AG04449 (cell line): ENCODE data around the gene MAST1.

Source experiments
- CTCF ChIA-PET: fragments of 350-600 bp; formaldehyde crosslinking; extraction: SDS; loops from one replicate; lab custom pipeline; 2021; ENCODE audit warnings: antibody characterized with exemption; lab: Yijun Ruan, JAX
- POLR2A ChIA-PET: fragments of 400-600, 350-600 bp; formaldehyde crosslinking; extraction: SDS; loops from one replicate; lab custom pipeline; 2020; ENCODE audit warnings: antibody characterized with exemption, inconsistent platforms; lab: Yijun Ruan, JAX
- DNase-seq: peaks from one replicate; pipeline ENCODE4 v3.0.0-alpha.2; 2010; ENCODE audit warnings: low read depth, low spot score
- H3K4me3 ChIP-seq: 2 replicates; pipeline ENCODE4 v1.5.1; 2011; ENCODE audit warnings: low read depth, mild to moderate bottlenecking, control low read depth, low read length
- CTCF ChIP-seq: IDR thresholded peaks from one replicate; pipeline ENCODE4 v1.5.1; 2011; ENCODE audit warnings: mild to moderate bottlenecking, moderate library complexity, low read length, control low read depth, inconsistent platforms; ENCODE audit not compliant: insufficient read depth; ENCODE audit errors: missing control alignments

Gene MAST1

DNA sequence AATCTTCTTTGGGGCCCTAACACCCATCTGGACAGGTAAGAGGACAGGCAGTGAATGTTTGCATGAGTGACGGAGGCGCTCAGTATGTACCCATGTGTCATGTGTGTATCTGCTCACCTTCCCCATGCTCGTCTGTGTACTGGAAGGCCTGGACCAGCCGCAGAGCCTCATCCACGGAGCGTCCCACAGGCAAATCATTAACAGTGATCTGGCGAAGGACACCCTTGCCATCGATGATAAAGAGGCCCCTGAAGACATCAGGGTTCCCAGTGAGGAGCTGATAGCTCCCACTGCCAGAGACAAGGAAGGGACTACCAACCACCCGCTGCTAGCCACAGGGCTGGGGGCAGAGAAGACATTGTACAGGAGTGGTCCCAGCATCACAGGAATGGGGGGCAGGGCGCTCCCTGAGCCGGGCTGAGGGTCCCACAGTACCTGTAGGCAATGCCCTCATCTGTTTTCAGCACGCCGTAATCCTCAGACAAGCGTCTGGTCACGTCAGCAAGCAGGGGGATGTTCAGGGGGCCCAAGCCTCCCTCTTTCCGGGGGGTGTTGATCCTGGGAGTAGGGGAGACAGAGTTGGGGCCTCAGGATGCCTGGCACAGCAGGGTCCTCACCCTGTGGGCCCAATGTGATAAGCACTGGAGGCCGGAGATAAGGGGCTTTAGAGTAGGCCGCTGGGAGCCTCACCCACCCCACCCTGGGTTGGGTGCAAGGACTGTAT, 38.4 kb upstream of the MAST1 start:
- TF ChIP-seq CTCF = no peak
- POLR2A ChIA-PET = no interaction called here
- CTCF ChIA-PET = interaction anchor here (0.7 to 18.0 kb wide), 5 partner anchors 34 to 83 kb away, joined by 3 to 1565 read pairs (median 8); partner anchors contain the start of genes BEST2 and HOOK2
- H3K4me3 ChIP-seq = peak overlapping the region; percentile 0
- DNase-seq = no peak

GRCh38 chr19:12800466-12800770, 37.9 kb upstream of the MAST1 start:
- TF ChIP-seq CTCF = no peak
- ChIA-PET POLR2A (interaction anchor here (1.0 kb wide), 2 partner anchors 9 to 22 kb away, joined by 3 to 4 read pairs; partner anchors contain the start of gene JUNB), CTCF (interaction anchor here (0.8 to 18.0 kb wide), 3 partner anchors 20 to 58 kb away, joined by 3 to 1565 read pairs (median 3); partner anchors contain the start of genes BEST2 and HOOK2)
- peak overlapping the region; percentile 91 for H3K4me3 ChIP-seq
- DNase-seq = no peak

GRCh38 chr19:12800923-12801465, 37.3 kb upstream of the MAST1 start:
- ChIA-PET CTCF (interaction anchor here (0.8 to 18.0 kb wide), 3 partner anchors 12 to 35 kb away, joined by 3 to 1565 read pairs (median 5); partner anchors contain the start of genes BEST2 and HOOK2), POLR2A (interaction anchor here (1.0 kb wide), 2 partner anchors 10 to 22 kb away, joined by 3 to 4 read pairs; partner anchors contain the start of gene JUNB)
- TF ChIP-seq CTCF = no peak
- H3K4me3 ChIP-seq = peak overlapping the region; percentile 91
- DNase-seq = no peak

DNA sequence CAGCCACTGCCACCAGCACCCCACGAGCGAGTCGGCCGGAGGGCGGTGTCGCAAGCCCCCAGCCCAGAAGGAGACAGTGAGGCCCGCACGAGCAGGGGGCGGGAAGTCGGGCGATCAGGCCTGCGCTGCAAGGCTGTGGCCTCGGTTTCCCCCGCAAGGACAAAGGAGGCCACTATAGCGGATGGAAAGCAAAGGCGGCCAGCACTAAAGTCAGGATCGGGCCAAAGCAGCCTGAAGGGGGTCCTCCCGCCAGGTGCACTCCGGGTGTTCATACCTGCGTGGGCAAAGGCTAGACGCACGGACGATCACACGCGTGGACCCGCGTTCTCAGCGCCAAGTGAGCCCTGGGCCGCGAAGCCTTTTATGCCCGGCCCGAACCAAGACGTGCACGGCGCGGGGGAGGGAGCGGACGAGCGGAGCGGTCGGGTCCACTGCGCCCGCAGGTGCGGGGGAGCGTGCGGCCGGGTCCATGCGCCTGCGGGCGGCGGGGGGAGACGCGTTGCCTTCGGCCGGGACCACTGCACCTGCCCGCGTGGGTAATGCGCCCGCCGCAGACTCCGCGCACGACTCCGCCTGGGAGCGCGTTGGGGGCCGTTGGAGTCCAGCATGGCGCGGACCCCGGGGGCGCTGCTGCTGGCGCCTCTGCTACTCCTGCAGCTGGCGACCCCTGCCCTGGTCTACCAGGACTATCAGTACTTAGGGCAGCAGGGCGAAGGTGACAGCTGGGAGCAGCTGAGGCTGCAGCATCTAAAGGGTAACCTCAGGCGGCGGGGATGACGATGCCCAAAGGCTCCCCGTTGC, 36.6 kb upstream of the MAST1 start, which contains the start of the genes PRDX2 and THSD8:
Gene PRDX2 (minus strand): TSS at position 335 of the 801 bp plus-strand sequence. CDS start 539 bp downstream, outside the sequence.
Gene THSD8 (plus strand): TSS at position 604 of the 801 bp plus-strand sequence. CDS start 3 bp downstream, at position 607.
- ChIA-PET POLR2A (interaction anchor here (1.0 to 2.0 kb wide), 4 partner anchors 10 to 121 kb away, joined by 3 to 10 read pairs (median 4); partner anchors contain the start of gene JUNB), CTCF (interaction anchor here (0.8 to 18.0 kb wide), 5 partner anchors 12 to 45 kb away, joined by 3 to 1565 read pairs (median 5); partner anchors contain the start of genes BEST2 and HOOK2)
- DNase-seq = no peak
- no peak for TF ChIP-seq CTCF
- peak within 1 kb of the TSS; percentile 91 for H3K4me3 ChIP-seq

- ChIA-PET CTCF (interaction anchor here (1.1 to 18.0 kb wide), 5 partner anchors 13 to 130 kb away, joined by 3 to 1565 read pairs (median 5); partner anchors contain the start of genes BEST2 and HOOK2), POLR2A (interaction anchor here (1.1 to 2.0 kb wide), 2 partner anchors 11 to 122 kb away, joined by 3 to 10 read pairs; partner anchors contain the start of gene JUNB)
- no peak for TF ChIP-seq CTCF
- no peak for DNase-seq
- peak overlapping the region; percentile 91 for H3K4me3 ChIP-seq
Measured at GRCh38 chr19:12802267-12803106, 35.8 kb upstream of the MAST1 start.
